Right hindlimb (tissue), 1 donor: ENCODE measurements around the gene ZFAND5.

Source experiments
- DNase-seq: peaks from one replicate; pipeline ENCODE4 v3.0.0-alpha.2; 2018

Gene ZFAND5

GRCh38 chr9:72322259-72322658 is 42.7 kb downstream of the ZFAND5 start:
- DNase-seq = no peak

- DNase-seq = peak; percentile 45
Observed at GRCh38 chr9:72315510-72316311, 49.3 kb downstream of the ZFAND5 start.

GRCh38 chr9:72315089-72315509 is 49.9 kb downstream of the ZFAND5 start:
- peak; percentile 74 for DNase-seq

- no peak for DNase-seq
Observed at GRCh38 chr9:72313507-72313906, 51.5 kb downstream of the ZFAND5 start.

- no peak for DNase-seq
Observed at GRCh38 chr9:72312386-72312987, 52.5 kb downstream of the ZFAND5 start.

GRCh38 chr9:72309364-72310133 is 55.5 kb downstream of the ZFAND5 start:
- DNase-seq = no peak

- no peak for DNase-seq
Observed at GRCh38 chr9:72306761-72307160, 58.2 kb downstream of the ZFAND5 start.

GRCh38 chr9:72305707-72306106 is 59.3 kb downstream of the ZFAND5 start:
- DNase-seq = no peak

GRCh38 chr9:72305102-72305546 is 59.9 kb downstream of the ZFAND5 start:
- peak; percentile 88 for DNase-seq

GRCh38 chr9:72304538-72304937 is 60.5 kb downstream of the ZFAND5 start:
- DNase-seq = no peak
